ENCODE measurements around the gene SLC44A3.

- TF ChIP-seq FOXS1 (CRISPR knock-in tag; IDR thresholded peaks at IDR 0.05) (no peak), SMC3 (IDR thresholded peaks at IDR 0.05) (no peak), MAX (IDR thresholded peaks at IDR 0.05) (no peak), CEBPB (IDR thresholded peaks at IDR 0.05) (no peak), POLR2A (IDR thresholded peaks at IDR 0.05; ENCODE audit: low read length) (no peak), RAD21 (conservative IDR thresholded peaks at IDR 0.05 in 1 of 2, IDR thresholded peaks at IDR 0.05 in 1 of 2) (no peak), EP300 (IDR thresholded peaks at IDR 0.05) (no peak), BHLHE40 (IDR thresholded peaks at IDR 0.05; ENCODE audit: low read depth, low read length) (no peak), CHD2 (IDR thresholded peaks at IDR 0.05; ENCODE audit: low read length, partially characterized antibody) (no peak), NPAS2 (CRISPR knock-in tag; IDR thresholded peaks at IDR 0.05; ENCODE audit: borderline replicate concordance) (no peak)
- TF ChIP-seq, protein P1, sequence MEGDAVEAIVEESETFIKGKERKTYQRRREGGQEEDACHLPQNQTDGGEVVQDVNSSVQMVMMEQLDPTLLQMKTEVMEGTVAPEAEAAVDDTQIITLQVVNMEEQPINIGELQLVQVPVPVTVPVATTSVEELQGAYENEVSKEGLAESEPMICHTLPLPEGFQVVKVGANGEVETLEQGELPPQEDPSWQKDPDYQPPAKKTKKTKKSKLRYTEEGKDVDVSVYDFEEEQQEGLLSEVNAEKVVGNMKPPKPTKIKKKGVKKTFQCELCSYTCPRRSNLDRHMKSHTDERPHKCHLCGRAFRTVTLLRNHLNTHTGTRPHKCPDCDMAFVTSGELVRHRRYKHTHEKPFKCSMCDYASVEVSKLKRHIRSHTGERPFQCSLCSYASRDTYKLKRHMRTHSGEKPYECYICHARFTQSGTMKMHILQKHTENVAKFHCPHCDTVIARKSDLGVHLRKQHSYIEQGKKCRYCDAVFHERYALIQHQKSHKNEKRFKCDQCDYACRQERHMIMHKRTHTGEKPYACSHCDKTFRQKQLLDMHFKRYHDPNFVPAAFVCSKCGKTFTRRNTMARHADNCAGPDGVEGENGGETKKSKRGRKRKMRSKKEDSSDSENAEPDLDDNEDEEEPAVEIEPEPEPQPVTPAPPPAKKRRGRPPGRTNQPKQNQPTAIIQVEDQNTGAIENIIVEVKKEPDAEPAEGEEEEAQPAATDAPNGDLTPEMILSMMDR (IDR thresholded peaks at IDR 0.05), result no peak
These were observed 35.8 kb downstream of the SLC44A3 start for GRCh38 chr1:94856004-94856403.
